ENCODE results near the gene GCDH. TPM values are rescaled to one million over a fixed set of nuclear protein-coding genes. Genes with fewer than 3 reads are reported as not detected.

Gene GCDH
- total and polyA plus RNA-seq, 2 of the 8 experiments (the other 6 are each of a cell fraction or from before 2014, with no cell fraction given), result 67.3 to 89.4 TPM

DNA sequence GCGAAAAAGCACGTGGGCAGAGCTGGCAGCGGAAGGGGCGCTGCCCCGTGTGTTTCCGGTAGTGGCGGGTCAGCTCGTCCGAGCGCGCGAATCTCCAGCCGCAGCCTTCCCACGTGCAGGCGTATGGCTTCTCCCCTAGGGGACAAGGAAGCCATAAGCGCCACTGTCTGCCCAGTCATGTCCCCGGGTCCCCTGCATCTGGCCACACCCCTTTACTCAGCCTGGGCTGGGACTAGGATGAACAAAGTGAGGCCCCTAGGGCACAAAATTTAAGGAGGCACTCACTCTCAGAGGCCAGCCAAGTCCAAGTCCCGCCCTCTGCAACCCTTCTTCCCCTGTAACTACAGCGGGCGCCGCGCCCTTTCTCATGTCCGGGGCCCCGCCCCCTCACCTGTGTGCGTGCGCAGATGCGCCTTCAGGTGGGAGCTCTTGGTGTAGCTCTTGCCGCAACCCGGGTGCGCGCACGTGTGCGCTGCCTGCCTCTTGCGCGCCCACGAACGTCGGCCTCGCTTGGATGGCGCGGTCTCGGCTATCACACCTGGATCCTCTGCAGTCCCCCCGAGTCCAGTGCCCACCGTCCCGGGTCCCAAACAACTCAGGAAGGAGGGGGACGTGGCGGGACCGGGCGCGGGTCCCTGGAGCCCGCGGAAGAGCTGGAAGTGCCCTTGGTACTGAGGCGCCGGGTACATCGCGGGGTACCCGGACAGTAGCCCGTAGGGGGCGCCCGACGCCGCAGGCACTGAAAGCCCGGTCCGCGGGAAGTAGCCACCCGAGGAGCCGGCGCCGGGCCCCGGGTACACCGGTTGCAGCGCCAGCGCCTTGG lies 5.8 kb upstream of the GCDH start (continued):
- TF ChIP-seq GABPA (IDR thresholded peaks at IDR 0.05; ENCODE audit: borderline replicate concordance, insufficient read depth, low read length), result peak; percentile 43; the same call in 1 of the 2 replicates
- TF ChIP-seq SIX5 (IDR thresholded peaks at IDR 0.05; ENCODE audit: low read depth, low read length), result no peak
- TF ChIP-seq, protein P1, sequence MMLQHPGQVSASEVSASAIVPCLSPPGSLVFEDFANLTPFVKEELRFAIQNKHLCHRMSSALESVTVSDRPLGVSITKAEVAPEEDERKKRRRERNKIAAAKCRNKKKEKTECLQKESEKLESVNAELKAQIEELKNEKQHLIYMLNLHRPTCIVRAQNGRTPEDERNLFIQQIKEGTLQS (IDR thresholded peaks at IDR 0.05; ENCODE audit: insufficient read depth, low read depth, low read length), result no peak
- TF ChIP-seq, protein P2, sequence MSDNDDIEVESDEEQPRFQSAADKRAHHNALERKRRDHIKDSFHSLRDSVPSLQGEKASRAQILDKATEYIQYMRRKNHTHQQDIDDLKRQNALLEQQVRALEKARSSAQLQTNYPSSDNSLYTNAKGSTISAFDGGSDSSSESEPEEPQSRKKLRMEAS (IDR thresholded peaks at IDR 0.05), result peak; percentile 97
- TF ChIP-seq JUND (IDR thresholded peaks at IDR 0.05; ENCODE audit: low read length), result no peak
- TF ChIP-seq CBX8 (IDR thresholded peaks at IDR 0.05; ENCODE audit: borderline replicate concordance, low read depth, low read length), result no peak
- TF ChIP-seq BCL11A (IDR thresholded peaks at IDR 0.05; ENCODE audit: low read depth in 2 of 2, low read length in 2 of 2), result no peak
- TF ChIP-seq RAD21 (IDR thresholded peaks at IDR 0.05 in 1 of 2, conservative IDR thresholded peaks at IDR 0.05 in 1 of 2; ENCODE audit: low read depth in 2 of 2, low read length in 2 of 2), result peak; percentile 42 to 64; a peak in 3 of 4 replicates
- no peak for TF ChIP-seq BRCA1 (IDR thresholded peaks at IDR 0.05; ENCODE audit: low read depth, low read length)
- TF ChIP-seq SP2 (IDR thresholded peaks at IDR 0.05; ENCODE audit: low read length), result no peak
- no peak for TF ChIP-seq SRF (IDR thresholded peaks at IDR 0.05; ENCODE audit: low read depth, low read length)
- TF ChIP-seq RBBP5 (IDR thresholded peaks at IDR 0.05; ENCODE audit: borderline replicate concordance, low read depth, low read length), result peak; percentile 87; the same call in 1 of the 2 replicates
- peak; percentile 83; the same call in 1 of the 2 replicates for TF ChIP-seq POLR2AphosphoS5 (IDR thresholded peaks at IDR 0.05; ENCODE audit: low read depth, low read length)
